Effector CD8-positive, alpha-beta T cell (primary cell): ENCODE results near the gene FAM110A.
"Not testable (repeated sequence)": the region's sequence is repeated elsewhere in the genome, so short reads cannot be mapped to it uniquely, and the experiment has no call there.

ENCODE experiments used
- DNase-seq: peaks from one replicate; lab custom pipeline; 2025; lab: John Stamatoyannopoulos, UW

FAM110A gene

GRCh38 chr20:873875-874607 lies 40.5 kb downstream of the FAM110A start:
- no peak for DNase-seq

GRCh38 chr20:875115-875514 lies 41.6 kb downstream of the FAM110A start:
- no peak for DNase-seq

- DNase-seq = no peak
These were observed 44.3 kb downstream of the FAM110A start for GRCh38 chr20:877814-878213.

GRCh38 chr20:878511-879307 lies 45.2 kb downstream of the FAM110A start:
- DNase-seq = no peak

GRCh38 chr20:879626-880025 lies 46.1 kb downstream of the FAM110A start:
- no peak for DNase-seq

- DNase-seq = no peak
These were observed 47.7 kb downstream of the FAM110A start for GRCh38 chr20:881051-881782.

- DNase-seq = no peak
These were observed 48.2 kb downstream of the FAM110A start for GRCh38 chr20:881783-882144.

GRCh38 chr20:884983-885952 lies 51.8 kb downstream of the FAM110A start:
- no peak for DNase-seq

GRCh38 chr20:887137-887536 lies 53.6 kb downstream of the FAM110A start:
- no peak for DNase-seq

GRCh38 chr20:888057-888456 lies 54.5 kb downstream of the FAM110A start:
- DNase-seq = no peak

GRCh38 chr20:889106-889505 lies 55.6 kb downstream of the FAM110A start:
- no peak for DNase-seq

- DNase-seq = no peak
These were observed 56.5 kb downstream of the FAM110A start for GRCh38 chr20:889932-890463.

- no peak for DNase-seq
These were observed 57.1 kb downstream of the FAM110A start for GRCh38 chr20:890666-891057.

GRCh38 chr20:891058-891705 lies 57.7 kb downstream of the FAM110A start:
- no peak for DNase-seq

- DNase-seq = no peak
These were observed 58.2 kb downstream of the FAM110A start for GRCh38 chr20:891706-892080.

- DNase-seq = not testable (repeated sequence)
These were observed 58.9 kb downstream of the FAM110A start for GRCh38 chr20:892371-892770.
